HG03469 (cell line): Measurements from ENCODE around the gene DLGAP1.

Source experiments
- ATAC-seq: cut with Tn5 transposase; IDR thresholded peaks from one replicate; pipeline ENCODE4 v1.9.1; 2021; ENCODE audit warnings: mild to moderate bottlenecking, moderate library complexity, moderate number of reproducible peaks; ENCODE audit not compliant: unreplicated experiment

The DLGAP1 gene

GRCh38 chr18:4007846-4008245 lies 447.3 kb downstream of the DLGAP1 start:
- ATAC-seq = no peak

- no peak for ATAC-seq
Observed at GRCh38 chr18:4004183-4004829, 450.8 kb downstream of the DLGAP1 start.

- no peak for ATAC-seq
Observed at GRCh38 chr18:3998698-3999333, 456.3 kb downstream of the DLGAP1 start.

- ATAC-seq = no peak
Observed at GRCh38 chr18:3995476-3996102, 459.5 kb downstream of the DLGAP1 start.

GRCh38 chr18:3993941-3994687 lies 461.0 kb downstream of the DLGAP1 start:
- ATAC-seq = no peak

- ATAC-seq = no peak
Observed at GRCh38 chr18:3985664-3986063, 469.4 kb downstream of the DLGAP1 start.

- ATAC-seq = no peak
Observed at GRCh38 chr18:3985020-3985419, 470.1 kb downstream of the DLGAP1 start.

GRCh38 chr18:3984163-3984757 lies 470.8 kb downstream of the DLGAP1 start:
- ATAC-seq = no peak

- ATAC-seq = no peak
Observed at GRCh38 chr18:3983351-3983969, 471.6 kb downstream of the DLGAP1 start.

GRCh38 chr18:3982541-3982940 lies 472.6 kb downstream of the DLGAP1 start:
- no peak for ATAC-seq

GRCh38 chr18:3979024-3979423 lies 476.1 kb downstream of the DLGAP1 start:
- ATAC-seq = no peak

- no peak for ATAC-seq
Observed at GRCh38 chr18:3973191-3973850, 481.8 kb downstream of the DLGAP1 start.

- ATAC-seq = no peak
Observed at GRCh38 chr18:3972291-3972930, 482.7 kb downstream of the DLGAP1 start.

- ATAC-seq = no peak
Observed at GRCh38 chr18:3970929-3971328, 484.2 kb downstream of the DLGAP1 start.

- no peak for ATAC-seq
Observed at GRCh38 chr18:3967359-3968180, 487.5 kb downstream of the DLGAP1 start.

- no peak for ATAC-seq
Observed at GRCh38 chr18:3966642-3967358, 488.3 kb downstream of the DLGAP1 start.

GRCh38 chr18:3966246-3966641 lies 488.9 kb downstream of the DLGAP1 start:
- no peak for ATAC-seq

GRCh38 chr18:3960977-3961376 lies 494.1 kb downstream of the DLGAP1 start:
- no peak for ATAC-seq
